ENCODE data around the gene PRRT4.
A peak's percentile ranks its signal among the peaks of the same experiment; 100 is the strongest.

Gene PRRT4

GRCh38 chr7:128394904-128395496 lies 33.5 kb upstream of the PRRT4 start:
- DNase-seq: no peak

GRCh38 chr7:128393526-128394330 lies 32.2 kb upstream of the PRRT4 start:
- DNase-seq: no peak

DNA sequence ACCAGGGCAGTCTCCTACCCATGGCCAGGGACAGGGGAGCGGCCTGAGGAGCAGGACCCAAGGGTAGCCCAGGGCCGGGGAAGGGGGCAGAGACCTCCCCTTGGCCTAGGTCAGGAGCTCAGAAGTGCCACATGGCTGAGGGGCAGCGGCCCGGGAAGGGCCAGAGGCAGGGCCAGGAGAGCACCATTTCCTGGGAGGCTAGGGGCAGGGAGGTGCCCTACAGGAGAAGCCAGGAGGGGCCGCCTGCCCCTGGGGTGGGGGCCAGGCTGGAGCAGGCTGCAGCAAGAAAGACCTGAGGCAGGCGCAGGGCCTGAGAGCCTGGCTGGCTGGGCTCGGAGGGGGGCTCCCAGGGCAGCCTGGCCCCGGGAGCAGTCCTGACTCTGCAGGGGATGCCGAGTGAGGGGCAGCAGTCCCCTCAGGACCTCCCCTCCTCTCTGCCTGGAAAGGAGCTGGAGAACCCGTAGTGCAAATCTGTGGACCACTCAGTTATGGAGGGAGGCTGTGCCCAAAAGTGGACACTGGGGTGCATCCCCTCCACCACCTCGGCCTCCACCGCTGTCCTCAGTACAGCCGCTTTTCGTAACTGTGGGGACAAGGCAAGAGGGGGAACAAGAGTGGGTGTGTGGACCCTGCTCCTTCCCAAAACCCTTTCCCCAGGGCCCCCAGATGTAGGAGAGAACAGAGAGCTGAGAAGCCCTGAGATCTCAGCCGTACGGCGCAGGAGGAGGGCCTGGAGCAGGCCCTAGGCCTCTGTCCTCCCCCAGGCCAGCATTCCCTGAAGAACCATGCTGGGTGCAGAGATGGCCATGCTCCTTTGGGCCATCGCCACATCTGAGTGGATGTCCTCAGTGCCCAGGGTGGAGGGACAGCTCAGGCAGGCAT lies 31.2 kb upstream of the PRRT4 start:
- no peak for DNase-seq

DNA sequence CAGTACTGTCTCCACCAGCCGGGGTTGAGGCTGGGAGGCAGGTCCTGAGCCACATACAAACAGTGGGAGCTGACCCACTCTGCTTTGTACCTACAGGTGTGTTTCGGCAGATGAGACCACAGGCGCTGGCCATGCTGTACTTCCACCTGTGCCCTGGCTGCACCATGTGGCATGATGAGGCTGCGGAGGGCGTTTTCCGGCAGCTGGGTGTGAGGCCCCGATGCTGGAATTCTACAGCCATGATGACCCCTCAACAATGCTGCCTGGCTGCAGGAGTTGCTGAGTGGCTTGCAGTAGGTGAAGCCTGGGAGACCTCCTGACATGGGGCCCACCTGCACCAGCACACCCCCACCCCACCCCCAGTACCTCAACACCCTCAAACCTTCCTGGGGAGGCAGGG lies 30.3 kb upstream of the PRRT4 start:
- DNase-seq: no peak

DNA sequence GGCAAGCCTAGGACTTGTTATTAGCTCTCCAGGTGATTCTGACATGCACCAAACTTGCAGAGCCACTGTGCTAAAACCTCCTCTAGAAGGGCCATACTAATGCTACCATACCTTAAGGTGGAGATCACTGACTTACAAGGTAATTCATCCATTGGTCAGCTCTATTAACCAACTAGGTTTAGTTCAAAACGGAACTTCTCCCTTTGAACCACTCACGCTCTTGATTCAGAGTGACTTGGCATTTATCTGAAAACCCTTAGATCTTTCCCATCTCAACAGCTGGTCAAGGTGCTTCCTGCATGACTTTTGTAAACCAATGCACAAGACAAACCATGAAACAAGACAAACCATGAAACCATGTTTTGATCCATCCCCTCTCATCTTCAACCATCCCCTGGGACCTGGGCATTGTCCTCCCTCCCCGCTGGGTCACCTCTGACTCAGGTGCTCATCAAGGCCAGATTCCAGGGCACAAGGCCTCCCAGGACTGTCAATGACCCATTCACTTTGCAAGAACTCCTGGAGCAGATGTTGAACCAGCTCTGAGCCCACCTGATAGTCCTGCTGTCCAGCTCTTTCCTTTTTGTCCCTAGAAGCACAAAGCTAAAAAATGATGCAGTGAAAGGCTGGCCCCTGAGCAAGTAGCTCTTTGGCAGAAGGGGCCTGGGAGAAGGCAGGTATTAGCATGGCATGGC lies 29.5 kb upstream of the PRRT4 start:
- no peak for DNase-seq

- DNase-seq: no peak
Measured at GRCh38 chr7:128389618-128390329, 28.3 kb upstream of the PRRT4 start.

- no peak for DNase-seq
Measured at GRCh38 chr7:128389085-128389617, 27.7 kb upstream of the PRRT4 start.

- DNase-seq: no peak
Measured at GRCh38 chr7:128388145-128388485, 26.6 kb upstream of the PRRT4 start.

DNA sequence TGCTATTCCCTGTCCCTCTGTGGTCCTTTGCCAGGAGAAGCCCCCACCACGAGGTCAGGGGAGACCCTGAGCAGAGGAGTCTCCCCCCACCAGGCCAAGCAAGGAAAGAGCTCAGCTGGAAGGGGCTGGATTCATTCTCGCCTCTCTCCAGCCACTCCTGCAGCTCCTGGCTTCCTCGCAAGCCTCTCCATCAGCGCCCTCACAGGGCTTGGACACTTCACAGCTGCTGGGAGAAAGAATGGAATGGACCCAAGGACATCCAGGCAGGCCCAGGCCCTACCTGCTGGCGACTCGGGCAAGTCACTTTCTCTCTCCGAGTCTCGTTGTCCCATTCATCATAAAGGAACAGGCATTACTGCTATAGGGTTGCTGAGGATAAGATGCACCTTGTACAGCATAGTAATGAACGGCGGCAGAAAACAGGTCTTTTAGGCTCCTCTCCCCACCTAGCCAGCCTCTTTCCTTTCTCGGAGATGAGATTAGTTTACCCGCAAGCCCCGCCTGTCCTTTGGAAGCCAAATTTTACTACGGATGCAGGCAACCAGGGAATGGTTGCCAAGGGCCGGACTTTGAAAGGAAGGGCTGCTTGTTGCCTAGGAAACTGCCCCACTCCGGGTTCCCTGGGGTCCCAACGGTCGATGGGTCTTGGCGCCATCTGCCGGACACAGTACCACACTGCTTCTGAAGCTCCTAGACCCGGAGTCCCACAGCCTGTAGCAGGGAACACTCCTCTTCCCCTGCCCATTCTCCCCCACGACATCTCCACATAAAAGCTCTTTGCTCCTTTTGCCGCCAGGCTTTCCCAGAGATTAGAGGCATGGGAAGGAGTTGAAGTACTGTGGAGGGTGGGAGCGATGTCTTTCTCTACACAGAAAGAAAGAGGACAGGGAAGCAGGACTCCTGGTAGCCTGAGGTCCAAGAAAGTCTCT lies 26.0 kb upstream of the PRRT4 start:
- peak; percentile 72 for DNase-seq

- no peak for DNase-seq
Measured at GRCh38 chr7:128385988-128386925, 24.8 kb upstream of the PRRT4 start.

DNA sequence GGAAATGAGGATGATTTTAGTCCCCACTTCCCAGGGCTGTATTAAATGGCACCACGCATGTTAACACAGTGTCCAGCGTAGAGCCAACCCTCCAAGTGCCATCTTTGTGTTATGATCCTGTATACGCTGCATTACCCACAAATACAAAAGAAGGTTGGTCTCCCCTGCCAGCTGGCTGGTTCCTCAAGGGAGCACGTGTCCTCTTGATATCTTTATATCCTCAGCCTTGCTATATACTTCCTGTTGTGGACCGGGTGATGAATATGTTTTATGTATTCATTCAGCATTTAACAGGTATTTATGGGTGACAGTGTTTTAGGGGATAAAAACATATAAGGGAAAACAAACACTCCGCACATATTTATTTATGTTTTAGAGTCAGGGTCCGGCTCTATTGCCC lies 23.2 kb upstream of the PRRT4 start:
- no peak for DNase-seq

- DNase-seq: no peak
Measured at GRCh38 chr7:128383776-128384175, 22.3 kb upstream of the PRRT4 start.

GRCh38 chr7:128381161-128381821 lies 19.8 kb upstream of the PRRT4 start:
- peak; percentile 35 for DNase-seq

- no peak for DNase-seq
Measured at GRCh38 chr7:128380483-128381106, 19.1 kb upstream of the PRRT4 start.

DNA sequence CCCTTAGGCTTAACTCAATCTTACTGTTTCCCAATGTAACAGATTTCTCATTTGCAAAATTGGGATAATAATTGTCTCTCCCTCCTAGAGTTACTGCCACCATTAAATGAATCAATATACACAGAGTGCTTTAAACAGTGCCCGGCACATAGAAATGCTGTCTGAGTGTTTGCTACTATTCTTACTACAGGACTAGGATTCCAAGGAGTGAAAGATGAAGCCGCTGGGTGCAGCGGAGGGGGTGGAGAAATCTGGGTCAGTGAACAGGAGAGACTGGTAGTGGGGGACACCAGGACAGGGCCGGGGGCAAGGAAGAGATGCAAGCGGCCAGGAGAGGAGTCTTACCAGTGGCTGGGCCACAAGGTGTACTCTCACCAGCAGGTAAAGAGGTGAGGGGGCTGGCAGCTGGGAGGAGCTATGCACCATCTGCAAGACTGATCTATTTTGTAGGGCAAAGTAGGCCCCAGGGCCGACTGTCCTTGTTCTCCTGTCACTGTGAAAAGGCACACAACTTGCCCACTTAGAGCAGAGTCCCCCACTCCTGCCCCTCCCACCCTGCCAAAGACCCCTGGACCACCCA lies 18.5 kb upstream of the PRRT4 start:
- DNase-seq: no peak

GRCh38 chr7:128378637-128379036 lies 17.1 kb upstream of the PRRT4 start:
- DNase-seq: no peak

GRCh38 chr7:128376077-128376476 lies 14.6 kb upstream of the PRRT4 start:
- DNase-seq: no peak

DNA sequence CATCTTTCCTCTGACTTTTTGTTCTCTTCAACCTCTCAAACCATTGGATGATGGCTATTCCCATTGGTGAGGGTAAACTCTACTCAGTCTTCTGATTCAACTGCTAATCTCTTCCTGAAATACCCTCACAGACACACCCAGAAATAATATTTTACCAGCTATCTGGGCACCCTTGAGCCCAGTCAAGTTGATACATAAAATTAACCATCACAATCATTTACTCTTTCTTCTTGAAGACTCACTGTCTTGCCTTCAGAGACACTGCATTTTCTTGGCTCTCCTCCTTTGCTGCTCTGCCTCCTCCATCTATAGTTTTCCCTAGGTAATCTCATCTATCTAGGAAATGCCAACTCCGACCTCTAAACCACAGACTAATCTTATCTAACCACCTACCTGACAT lies 12.6 kb upstream of the PRRT4 start:
- no peak for DNase-seq
